Astrocyte of the hippocampus (primary cell): ENCODE results near the gene SV2B.
A peak's percentile ranks its signal among the peaks of the same experiment; 100 is the strongest.

Experiments
- DNase-seq: peaks from one replicate; pipeline ENCODE4 v3.0.0; 2011; ENCODE audit warnings: low read depth, low spot score

SV2B gene

GRCh38 chr15:91234759-91235158 is 134.7 kb downstream of the SV2B start:
- DNase-seq: no peak

DNA sequence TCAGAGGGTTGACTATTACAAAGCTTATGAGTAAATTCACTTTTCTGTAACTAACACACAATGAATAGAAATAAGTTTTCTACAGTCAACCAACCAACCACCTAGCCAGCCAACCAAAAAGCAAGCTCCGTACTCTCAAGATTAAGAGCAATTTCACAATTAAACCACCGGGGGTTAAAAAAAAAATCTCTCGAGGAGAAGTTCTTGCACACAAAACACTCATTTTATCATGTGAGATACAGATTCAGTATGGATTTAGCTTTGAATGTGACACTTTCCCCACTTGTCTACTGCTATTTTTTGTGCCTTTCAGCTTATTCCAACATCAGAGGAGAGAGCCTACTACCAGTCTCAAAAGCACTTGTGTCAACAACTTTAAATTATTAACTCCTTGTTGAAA is 135.3 kb downstream of the SV2B start:
- no peak for DNase-seq

DNA sequence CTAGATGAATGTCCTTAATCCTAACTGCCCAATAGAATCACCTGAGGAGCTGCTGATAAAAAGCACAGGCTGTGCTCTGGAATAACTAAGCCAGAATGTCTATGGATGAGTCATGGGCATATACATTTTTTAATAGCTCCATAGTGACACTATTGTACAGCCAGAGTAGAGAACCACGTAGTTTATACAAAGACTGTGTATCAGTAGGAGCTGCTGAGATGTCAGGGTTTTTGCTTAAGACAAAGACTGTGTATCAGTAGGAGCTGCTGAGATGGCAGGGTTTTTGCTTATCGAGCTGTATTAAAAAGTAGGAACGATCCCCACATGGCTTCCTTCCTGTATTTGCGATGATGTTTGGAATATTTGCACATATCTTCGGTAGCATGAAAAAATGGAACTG is 137.4 kb downstream of the SV2B start:
- no peak for DNase-seq

DNA sequence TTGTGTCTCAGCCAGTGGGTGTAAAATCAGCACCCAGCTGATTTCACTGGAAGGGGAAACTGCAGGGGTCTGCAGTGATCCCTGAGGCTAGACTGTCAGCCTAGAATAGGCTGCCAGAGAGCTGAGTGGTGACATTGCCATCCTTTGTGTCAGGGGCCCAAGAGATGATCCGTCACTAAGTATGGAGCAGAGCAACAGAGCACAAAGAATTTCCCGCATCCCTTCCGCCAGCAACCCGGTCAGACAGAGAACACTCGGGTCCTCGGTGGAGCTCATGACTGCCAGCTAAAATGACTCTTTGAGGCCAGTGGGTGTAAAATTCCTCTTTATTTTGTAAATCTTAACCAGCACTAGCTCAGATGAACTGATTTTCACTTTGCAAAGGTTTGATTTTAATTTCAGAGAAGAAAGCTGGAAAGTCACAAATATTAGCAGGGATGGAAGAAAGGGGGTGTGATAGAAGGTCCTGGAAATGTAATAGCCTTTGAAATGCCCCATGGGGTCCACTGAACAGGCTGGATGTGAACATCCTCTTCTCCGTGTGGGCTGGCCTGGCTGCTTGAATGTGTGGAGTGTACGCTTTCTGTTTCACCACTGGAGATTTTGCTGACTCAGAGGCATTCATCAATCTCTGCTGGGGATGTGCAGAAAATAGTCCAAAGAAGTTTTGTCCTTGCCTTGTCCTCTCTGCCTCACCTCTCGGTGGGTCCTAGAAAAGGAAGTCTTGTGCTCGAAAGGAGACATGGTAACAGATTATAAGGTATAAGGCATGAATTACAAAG is 138.8 kb downstream of the SV2B start:
- no peak for DNase-seq

- DNase-seq: no peak
Measured at GRCh38 chr15:91243826-91244225, 143.8 kb downstream of the SV2B start.

DNA sequence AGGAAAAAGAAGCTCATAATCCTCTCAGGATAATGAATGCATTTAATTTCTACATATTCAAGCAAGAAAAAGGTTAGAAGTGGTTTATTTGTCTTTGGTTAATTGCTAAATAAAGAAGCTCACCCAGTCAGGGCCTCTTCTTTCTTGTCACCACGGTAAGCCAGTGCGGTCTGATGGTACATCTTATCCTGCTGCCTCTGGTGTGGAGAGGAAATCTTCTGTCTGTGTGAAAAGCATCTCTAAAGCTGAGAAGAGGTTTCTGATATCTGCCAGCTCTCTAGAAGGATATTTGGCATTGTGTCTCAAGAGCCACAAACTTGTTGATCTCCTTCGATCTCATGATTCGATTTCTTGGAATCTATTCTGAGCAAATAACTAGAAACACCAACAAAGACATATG is 144.9 kb downstream of the SV2B start:
- no peak for DNase-seq

GRCh38 chr15:91246998-91247397 is 146.9 kb downstream of the SV2B start:
- DNase-seq: no peak

- DNase-seq: no peak
Measured at GRCh38 chr15:91249591-91249990, 149.5 kb downstream of the SV2B start.

DNA sequence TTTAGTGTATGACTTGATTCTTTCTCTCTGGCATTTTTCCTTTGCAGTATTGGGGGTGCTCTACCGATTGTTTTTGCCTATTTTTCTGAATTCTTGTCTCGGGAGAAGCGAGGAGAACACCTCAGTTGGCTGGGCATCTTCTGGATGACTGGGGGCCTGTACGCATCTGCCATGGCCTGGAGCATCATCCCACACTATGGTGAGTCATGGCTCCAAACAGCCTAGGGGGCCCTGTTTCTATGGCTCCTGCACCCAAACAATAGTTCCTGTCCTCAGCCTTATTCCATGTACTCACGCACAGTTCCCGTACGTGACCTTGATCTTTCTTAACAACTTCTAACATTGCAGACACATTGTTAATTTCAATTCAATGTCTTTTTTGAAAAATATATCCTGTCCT is 152.3 kb downstream of the SV2B start:
- no peak for DNase-seq

- no peak for DNase-seq
Measured at GRCh38 chr15:91252756-91253155, 152.7 kb downstream of the SV2B start.

GRCh38 chr15:91253605-91254004 is 153.5 kb downstream of the SV2B start:
- DNase-seq: no peak

DNA sequence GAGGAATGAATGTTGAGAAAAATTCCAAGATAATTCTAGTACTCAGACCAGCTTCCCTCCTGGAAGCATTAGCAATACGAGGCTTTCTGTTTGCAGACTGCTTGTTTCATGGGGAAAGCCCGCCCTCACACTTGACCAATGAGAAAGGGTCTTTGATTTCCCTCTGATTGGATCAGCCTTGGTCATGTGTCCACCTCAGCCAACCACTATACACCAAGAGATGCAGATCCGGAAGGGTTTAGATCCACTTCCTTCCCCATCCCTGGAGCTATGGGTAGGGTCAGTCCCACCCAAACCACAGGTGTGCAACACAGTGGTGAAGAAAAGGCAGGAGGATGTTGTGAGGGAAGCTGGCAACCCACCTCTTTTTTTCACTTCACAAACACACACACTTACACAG is 154.7 kb downstream of the SV2B start:
- DNase-seq: no peak

GRCh38 chr15:91255670-91256192 is 155.7 kb downstream of the SV2B start:
- no peak for DNase-seq

DNA sequence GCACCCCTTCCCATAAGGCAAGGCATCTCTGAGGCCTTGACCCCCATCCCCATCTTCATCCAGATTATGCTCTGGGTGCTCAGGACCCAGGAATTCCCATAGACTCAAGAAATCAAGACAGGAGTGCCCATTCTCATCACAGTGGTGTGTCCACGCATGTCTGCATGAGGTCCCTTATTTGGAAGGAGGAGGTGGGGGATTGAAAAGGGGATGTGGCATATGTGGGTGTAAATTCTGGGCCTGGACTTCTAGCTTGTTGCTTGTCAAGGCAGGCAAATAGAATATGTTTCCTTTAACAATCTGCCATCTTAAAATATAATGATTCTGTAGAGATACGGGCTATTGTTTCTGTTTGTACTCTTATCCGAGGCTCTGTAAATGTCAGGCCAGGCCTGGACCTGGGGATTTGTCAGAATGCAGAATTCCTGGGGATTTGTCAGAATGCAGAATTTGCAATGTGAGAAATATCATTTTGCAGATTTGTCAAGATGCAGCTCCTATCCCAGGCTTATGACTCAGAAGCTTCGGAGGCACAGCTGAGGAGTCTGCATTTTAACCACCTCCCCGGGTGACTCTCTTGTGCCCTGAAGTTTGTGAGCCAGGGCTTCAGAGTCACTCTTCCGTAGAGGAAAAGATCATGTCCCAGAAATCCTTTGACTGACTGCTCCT is 157.8 kb downstream of the SV2B start:
- no peak for DNase-seq

DNA sequence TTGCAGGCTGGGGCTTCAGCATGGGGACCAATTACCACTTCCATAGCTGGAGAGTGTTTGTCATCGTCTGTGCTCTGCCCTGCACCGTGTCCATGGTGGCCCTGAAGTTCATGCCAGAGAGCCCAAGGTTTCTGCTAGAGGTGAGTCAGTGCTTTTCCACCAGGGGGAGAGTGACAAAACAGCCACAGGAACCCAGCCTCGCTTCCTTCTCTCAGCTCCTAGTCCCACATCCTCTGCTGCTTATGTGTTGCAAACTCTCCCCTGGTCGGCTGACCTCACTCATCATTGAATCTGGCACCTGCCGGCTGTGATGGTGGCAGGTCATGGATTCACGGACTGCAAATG is 158.3 kb downstream of the SV2B start:
- no peak for DNase-seq

- no peak for DNase-seq
Measured at GRCh38 chr15:91259077-91259476, 159.0 kb downstream of the SV2B start.

GRCh38 chr15:91261345-91261744 is 161.3 kb downstream of the SV2B start:
- no peak for DNase-seq

GRCh38 chr15:91263632-91264531 is 163.8 kb downstream of the SV2B start:
- peak; percentile 20 for DNase-seq

GRCh38 chr15:91264651-91265351 is 164.7 kb downstream of the SV2B start:
- DNase-seq: no peak

GRCh38 chr15:91265416-91265940 is 165.4 kb downstream of the SV2B start:
- no peak for DNase-seq

- no peak for DNase-seq
Measured at GRCh38 chr15:91268510-91268909, 168.5 kb downstream of the SV2B start.
